HL-60/S4 (cell line): Measurements from ENCODE around the gene LAPTM4A.

Source experiments
- in situ Hi-C: fragments of 300-500 bp; cut with MboI; formaldehyde crosslinking; loops from 2 replicates; pipeline ENCODE4 v1.14.3; 2022; ENCODE audit warnings: low sequenced_read_pairs

LAPTM4A gene

DNA sequence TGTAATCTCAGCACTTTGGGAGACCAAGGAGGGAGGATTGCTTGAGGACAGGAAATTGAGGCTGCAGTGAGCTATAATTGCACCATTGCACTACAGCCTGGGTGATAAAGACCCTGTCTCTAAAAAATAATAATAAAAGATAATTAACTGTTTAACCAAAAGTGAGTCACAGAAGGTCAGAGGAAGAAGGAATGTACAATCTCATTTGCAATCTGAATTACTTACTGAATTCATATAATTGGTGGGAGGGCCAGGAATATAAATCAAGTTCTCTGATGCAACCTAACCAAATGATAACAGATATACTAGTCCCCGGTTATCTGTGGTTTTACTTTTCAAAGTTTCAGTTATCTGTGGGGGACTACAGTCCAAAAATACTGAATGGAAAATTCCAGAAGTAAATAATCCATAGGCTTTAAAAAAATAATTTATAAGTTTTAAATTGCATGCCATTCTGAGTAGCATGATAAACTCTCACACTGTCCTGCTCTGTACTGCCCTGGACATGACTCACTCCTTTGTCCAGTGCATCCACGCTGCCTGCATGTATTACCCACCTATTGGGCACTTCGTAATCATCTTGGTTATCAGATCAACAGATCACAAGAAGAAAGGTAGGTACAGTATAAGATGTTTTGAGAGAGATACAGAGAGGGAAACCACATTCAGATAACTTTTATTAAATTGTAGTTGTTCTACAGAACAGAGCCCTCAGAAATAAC is 26.2 kb downstream of the LAPTM4A start:
- in situ Hi-C loops = no loop called here

DNA sequence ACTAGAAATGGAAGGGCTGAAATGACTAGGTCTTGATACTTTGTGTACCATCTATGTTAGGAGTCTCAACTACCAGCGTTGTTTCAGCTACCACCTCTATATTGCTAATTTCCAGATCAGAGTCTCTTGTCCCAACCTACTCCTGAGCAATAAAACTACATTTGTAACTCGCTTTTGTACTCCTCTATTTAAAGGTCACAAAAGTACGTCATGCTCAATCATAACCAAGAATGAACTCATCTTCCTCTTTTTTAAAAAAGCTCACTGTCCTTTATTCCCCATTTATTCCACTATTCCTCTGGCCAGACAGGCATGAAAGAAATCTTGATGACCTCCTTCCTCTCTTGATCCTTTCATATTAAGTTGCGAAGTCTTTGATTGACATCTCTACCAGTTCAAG is 27.7 kb downstream of the LAPTM4A start:
- in situ Hi-C loops = no loop called here

DNA sequence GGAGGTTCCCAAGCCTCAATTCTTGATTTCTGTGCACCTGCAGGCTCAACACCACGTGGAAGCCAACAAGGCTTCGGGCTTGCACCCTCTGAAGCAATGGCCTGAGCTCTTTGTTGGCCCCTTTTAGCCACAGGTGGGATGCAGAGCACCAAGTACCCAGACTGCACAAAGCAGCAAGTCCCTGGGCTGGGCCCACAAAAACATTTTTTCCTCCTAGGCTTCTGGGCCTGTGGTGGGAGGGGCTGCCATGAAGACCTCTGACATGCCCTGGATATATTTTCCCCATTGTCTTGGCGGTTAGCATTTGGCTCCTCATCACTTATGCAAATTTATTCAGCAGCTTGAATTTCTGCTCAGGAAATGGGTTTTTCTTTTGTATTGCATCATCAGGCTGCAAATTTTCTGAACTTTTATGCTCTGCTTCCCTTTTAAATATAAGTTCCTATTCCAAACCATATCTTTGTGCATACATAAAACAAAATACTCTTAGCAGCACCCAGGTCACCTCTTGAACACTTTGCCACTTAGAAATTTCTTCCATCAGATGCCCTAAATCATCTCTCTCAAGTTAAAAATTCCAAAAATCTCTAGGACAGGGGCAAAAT is 29.9 kb downstream of the LAPTM4A start:
- in situ Hi-C loops = no loop called here

DNA sequence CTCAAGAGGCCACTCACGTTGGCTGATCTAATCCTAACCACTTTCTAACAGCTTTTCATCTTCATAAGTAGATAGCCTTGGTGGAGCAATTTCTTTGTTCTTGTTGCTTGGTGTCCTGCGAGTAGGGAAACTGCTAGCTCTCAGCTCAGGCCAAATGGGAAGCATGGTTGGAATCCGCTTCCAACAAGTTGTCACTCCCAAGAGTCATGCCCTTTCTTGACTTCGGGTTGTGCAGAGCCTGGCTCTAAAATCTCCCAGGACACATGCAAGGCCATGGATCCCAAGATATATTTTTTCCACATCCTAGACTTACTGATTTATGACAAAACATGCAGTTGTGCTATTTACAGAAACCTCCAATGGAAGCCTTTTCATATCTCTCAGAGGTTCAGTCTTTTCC is 31.7 kb downstream of the LAPTM4A start:
- in situ Hi-C loops = loop anchor here (5.0 kb wide), 1 partner anchor 73 kb away; no protein-coding TSS in a partner anchor

DNA sequence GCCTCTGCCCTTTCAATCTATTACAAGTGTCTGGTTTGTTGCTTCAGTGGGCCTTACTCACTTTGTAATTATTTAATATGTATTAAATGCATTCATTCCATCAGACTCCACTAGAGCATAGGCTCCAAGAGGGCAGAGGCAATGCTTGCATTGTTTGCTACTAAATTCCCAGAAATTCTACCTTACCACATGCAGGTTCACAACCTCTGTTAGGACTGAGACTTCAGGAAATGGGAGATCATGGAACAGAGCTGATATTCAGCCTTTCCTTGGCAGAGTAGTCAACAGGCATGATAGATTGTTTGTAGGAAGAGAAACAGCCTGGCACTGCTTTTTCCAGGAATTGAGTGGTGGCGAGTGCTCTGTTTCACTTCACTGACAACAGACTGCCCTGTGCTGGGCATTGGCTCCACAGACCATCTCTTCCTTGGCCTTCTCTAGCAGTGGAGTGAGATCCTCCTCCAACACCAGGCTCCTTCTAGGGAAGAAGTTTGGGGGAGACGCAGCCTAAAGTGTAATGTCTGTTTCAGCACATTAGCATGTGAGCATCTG is 32.8 kb downstream of the LAPTM4A start:
- in situ Hi-C loops = loop anchor here (5.0 kb wide), 1 partner anchor 74 kb away; no protein-coding TSS in a partner anchor

DNA sequence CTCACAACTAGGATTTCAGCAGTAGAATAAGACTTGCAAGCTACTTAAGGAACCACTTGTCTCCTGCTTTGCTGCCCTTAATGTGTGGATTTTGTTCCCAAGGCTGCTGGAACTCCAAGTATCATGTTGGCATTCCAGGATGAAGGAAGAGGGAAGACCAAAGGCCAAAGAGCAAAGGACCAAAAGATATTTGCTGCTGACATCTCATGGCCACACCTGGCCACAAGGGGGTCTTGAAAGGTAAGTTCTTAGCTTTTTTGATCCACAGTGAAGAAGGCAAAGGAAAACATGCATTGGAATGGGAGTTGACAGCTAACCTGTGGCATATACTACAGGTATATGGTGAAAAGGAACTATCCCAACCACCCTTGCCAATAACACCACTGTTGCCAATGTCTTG is 35.1 kb downstream of the LAPTM4A start:
- in situ Hi-C loops = loop anchor here (5.0 kb wide), 1 partner anchor 76 kb away; no protein-coding TSS in a partner anchor

DNA sequence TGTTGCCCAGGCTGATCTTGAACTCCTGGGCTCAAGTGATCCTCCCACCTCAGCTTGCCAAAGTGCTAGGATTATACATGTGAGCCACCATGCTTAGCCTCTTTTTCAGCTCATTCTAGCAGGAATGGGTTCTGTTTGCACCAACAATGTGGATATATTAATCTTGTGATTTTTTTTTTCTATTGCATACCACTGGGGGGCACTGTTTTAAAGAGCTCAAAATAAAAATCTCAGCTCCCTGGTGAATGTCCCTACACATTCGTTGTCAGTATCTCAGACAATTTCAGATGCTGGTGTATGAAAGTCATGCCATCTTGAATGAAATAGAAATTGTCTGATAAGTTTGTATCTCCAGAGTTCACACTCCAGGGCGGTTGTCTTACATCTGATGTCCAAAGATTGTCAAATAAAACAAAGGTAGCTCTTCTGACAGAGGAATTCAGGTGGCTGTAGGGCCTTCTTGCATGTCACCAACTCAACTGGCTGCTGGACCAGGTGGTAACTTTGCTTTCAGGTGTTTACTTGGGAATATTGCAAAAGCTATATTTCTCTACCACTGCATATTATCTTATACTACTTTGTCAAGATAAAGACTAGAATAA is 35.8 kb downstream of the LAPTM4A start:
- in situ Hi-C loops = loop anchor here (5.0 kb wide), 1 partner anchor 77 kb away; no protein-coding TSS in a partner anchor

DNA sequence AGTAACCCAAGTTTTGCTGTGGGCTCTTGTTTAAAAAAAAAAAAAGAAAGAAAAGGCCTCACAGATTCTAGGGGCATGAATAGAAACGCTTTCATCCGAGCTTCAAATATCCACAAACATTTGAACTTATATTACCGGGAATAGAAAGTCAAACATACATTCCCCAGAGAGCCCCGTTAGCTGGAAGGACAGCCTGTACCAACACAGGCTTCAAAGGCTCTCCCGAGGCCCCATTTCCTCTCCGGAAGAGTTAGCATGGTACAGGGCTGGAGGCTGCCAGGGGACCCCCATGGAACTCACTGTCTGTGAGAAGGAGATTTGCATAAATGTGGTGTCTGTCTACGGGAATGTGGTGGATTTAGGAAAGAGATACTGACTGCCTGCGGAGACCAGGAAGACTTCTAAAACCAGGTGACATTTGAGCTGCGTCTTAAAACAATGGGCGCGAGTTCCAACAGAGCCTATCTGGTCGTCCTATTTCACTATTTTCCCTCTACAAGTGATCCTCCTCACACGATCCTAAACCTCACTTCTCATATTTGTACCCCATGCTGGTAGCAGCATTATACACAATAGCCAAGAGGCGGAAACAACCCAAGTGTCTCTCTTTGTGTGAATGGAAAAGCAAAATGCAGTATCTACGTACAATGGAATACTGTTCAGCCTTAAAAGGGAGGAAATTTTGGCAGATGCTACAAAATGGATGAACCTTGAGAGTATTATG is 38.1 kb downstream of the LAPTM4A start:
- in situ Hi-C loops = no loop called here

DNA sequence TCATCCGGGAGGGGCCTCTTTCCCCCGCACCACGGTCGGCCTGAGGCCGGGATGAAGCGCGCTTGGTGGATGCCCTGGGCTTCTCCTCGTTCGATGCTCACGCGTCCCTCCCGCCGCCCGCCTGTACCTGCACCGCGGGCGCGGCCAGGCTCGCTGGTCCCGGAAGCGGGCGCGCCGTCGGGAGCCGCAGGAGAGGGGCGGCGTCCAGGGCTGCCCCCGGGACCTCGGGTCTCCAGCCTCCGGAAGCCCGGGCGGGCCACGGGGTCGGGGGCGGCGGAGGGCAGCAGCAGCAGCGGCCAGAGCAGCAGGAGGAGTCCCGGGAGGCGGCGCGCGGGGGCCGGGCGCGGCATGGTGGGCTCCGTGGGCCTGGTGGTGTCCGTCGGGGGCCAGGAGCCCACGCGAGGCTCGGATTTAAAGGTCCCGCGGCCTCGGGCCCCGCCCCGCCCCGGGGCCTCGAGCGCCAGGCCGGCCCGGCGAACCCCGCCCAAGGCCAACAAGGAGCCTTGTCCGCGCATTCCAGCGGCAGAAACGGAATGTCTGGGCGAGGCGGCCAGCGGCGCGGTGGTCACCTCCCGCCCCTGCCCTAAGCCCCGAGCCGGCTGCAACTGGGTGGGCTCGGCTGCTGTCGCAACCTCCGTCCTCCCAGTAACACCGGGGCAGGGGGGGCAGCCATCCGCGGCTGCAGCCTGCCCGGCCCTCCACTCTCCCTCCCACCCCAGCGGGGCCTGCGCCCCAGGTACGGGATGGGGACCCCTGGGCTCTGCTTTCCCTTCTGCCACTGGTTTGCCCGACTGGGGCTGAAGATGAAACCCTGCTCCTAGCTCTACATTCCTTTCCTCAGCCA is 38.9 kb downstream of the LAPTM4A start, which contains the start of gene MATN3:
MATN3 (minus strand) TSS at position 387 of the 844 bp plus-strand sequence; CDS start at position 350, 37 bp downstream.
- in situ Hi-C loops = no loop called here

DNA sequence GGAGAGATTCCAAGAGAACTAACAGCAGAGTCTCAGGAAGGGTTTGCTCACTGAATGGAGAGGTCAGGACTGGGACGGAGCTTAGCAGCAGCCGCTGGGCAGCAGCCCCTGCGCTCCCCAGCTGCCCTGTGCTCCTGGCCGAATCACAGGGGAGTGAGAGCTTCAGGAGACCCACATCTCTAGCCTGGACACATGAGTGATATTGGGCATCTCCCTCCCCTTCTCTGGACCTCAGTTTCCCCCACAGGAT is 39.5 kb downstream of the LAPTM4A start:
- in situ Hi-C loops = no loop called here

DNA sequence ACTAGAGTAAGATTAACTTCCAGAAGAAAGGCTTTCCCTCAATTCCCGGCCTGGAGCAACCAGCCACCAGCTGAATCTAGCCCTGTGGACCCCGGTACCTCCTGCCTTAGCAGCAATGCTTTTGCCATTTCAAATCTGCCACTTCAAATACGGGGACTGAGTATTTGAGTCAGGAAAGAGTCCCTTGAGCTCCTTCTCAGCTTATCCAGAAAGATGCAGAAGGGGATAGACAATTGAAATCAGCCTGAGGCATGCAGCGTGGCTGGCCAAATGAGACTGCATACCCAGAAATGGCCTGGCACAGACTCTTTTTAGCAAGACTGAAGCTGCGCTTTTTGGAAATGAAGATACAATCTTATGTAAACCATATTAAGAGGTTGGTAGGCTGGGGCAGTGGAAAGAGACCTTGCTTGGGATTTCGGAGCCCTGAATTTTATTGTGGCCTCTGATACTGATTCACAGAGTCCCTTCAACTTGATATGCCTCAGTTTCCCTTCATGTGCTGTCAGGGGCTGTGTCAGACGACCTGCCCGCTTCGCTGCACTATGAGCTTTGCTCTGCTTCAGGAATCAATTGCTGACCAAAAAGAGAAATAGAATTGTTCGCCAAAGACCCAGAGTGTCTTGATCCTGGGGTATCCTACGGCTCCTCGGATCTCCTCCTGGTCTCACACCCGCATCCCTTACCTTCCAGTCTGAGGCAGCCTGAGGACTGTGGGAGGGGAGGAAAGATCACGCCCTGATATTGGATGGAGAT is 40.0 kb downstream of the LAPTM4A start:
- in situ Hi-C loops = no loop called here

DNA sequence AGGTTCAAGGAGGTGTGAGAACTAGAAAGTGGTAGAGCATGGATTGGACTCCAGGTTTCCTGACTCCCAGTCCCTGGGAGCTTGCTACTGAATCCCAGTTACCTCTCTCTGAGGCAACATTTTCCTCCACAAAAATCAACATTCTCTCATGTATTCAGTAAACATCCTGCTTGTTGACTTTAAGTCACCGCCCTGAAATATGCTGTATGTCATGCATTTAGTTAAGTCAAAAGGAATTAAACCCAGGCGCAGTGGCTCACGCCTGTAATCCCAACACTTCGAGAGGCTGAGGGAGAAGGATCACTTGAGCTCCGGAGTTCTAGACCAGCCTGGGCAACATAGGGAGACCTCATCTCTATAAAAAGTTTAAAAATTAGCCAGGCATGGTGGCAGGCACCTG is 42.7 kb downstream of the LAPTM4A start:
- in situ Hi-C loops = no loop called here

DNA sequence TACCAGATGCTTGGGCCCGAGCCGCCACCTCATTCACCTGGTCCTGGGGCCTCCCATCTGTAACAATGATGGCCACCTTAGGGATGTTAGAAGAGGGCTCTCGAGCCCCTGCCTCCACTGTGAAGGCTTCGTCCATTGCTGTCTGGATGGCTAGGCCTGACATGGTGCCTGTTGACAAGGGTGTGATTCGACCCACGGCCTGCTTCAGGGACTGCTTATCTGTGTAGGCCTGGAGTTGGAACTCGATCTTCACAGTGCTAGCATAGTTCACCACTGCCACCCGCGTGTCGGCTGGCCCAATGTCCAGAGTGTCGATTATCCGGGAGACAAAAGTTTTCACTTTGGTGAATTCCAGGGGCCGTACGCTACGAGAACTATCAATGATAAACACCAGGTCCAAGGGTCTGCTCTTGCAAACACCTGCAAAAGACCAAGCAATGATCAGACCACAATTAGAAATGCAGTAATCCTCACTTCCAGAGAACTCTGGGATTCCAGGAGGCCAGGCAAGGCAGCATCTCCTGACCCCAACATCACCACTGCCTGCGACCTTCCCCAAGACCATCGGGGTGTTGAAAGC is 45.4 kb downstream of the LAPTM4A start:
- in situ Hi-C loops = no loop called here

DNA sequence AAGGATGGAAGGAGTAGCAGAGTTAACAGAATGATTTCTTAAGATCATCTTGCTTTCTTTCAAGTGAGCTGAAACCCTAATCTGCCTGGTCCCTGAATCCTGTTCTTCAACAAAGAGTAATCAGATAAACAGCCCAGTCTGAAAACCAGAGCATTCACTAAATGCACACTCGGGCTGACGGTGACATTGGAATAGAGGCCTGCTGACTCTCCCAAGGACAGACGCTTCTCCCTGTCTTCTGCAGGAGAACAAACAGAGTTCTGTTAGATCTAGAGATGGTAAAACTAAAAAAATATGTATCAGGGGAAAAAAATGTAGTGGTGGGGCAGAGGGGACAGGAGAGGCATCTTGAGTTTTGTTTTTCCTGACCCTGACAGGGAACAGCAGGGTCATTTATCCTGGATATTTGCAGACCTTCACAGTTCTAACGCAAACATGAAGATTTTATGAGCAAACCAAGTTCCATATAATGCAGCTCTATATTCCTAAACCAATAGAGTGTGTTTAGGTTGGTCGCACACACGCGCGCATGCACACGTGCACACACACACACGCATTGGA is 46.3 kb downstream of the LAPTM4A start:
- in situ Hi-C loops = no loop called here

DNA sequence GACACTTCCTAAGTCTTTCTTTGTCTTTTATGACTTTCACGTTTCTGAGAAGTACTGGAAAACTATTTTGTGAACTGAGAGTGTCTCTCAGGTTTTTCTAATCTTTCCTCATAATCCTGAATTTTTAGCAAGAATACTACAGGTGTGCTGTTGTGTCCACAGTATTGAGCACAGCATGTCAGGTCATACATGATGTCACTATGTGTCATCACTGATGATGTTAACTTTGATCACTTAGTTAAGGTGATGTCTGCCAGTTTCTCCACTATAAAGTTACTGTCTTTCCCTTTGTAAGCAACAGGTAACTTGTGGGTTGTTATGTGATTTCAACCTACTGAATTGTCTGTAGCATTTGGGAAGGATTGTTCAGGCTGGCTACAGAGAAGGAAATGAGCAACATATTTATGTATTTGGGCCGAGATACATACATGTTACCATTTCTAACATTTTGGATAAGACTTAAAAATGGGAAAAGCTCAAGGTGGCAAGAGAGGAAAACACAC is 50.0 kb downstream of the LAPTM4A start:
- in situ Hi-C loops = no loop called here

DNA sequence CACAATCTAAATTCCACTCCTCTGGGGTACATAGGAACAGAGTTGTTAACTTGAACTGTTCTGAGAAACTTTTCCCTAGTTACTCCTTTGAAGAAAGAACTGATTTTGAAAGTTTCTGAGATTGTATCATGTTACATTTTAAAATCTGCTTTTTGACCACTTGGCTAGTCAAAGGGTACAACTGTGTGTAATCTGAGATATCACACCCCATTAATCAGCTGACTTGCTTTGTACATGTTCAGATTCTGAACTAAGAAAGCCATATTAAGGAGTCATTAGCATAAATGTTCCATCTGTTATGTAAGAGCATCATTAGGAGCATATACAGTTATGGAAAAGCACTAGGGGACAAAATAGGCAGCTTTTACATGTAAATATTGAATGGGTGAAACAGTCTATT is 57.7 kb downstream of the LAPTM4A start:
- in situ Hi-C loops = no loop called here

DNA sequence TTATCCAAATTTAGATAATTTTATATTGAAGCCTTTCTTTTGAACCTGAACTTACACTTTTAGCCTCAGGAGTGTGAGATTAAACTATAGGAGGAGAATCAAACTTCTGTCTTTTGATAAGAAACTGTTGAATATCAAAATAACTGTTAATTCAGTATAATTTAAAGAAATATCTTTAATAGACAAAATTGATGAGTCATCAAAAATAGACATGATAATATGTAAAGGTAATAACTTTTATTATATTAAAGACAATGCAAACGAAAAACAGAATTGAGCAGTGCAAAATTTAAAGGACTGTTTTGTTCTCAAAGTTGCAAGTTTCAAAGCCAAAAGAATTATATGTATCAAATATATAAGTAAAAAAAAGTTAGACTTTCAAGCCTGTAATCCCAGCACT is 59.5 kb downstream of the LAPTM4A start:
- in situ Hi-C loops = no loop called here

DNA sequence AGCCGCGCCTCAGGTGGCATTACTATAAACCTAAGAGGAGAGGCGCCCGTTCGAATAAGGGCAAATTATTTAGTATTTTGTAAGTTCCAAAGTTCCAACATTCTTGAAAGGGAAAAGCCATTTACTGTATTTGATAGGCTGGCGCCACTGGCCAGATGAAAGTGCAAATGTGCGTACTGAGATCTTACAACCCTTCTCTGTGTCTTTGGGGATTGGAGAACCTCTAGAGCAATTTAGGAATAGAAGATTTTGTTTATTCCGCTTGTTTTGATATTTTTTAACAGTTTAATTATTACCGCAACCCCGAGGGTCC is 61.1 kb downstream of the LAPTM4A start:
- in situ Hi-C loops = no loop called here
